K562 (cell line): Measurements from ENCODE around the gene ZNF616. TPM values are rescaled to one million over a fixed set of nuclear protein-coding genes. Genes with fewer than 3 reads are reported as not detected.

ENCODE experiments used
- ATAC-seq: fragments of 200-7000 bp; cut with Tn5 transposase; 3 replicates; pipeline ENCODE4 v1.9.1; 2020; ENCODE audit warnings: moderate library complexity
- BruUV-seq: library from RNA; stranded (reverse); fragments of 400-500 nt; replicated peaks from 2 replicates; lab custom pipeline; 2021; lab: Mats Ljungman, UMichigan
- CTCF ChIA-PET: fragments of 300-600 bp; formaldehyde crosslinking; extraction: SDS; loops from one replicate; lab custom pipeline; 2021; ENCODE audit warnings: low intra/inter-chr PET ratio; lab: Yijun Ruan, JAX
- POLR2A ChIA-PET: fragments of 300-600, 350-650 bp; sonication (Branson Sonifier 250); formaldehyde crosslinking; extraction: SDS; loops from one replicate; lab custom pipeline; 2021; ENCODE audit warnings: antibody characterized with exemption, inconsistent platforms; lab: Yijun Ruan, JAX
- DNase-seq, 4 experiments: peaks; one replicate each; pipeline versions ENCODE4 v3.0.0 to v3.0.0-alpha.2; 2011 to 2018; ENCODE audit warnings: low spot score in 3 of 4, mixed read lengths in 3 of 4; ENCODE audit errors: extremely low read depth in 1 of 4
- FAIRE-seq: peaks from 2 replicates; lab custom pipeline; 2011; peaks lifted over from hg19 to GRCh38; lab: Jason Lieb, UNC
- H2AFZ ChIP-seq: 2 replicates; pipeline ENCODE4 v1.6.0; 2011; ENCODE audit warnings: low read depth, low read length, control low read depth, inconsistent platforms
- H3K27ac ChIP-seq: fragments of 200-600 bp; 3 replicates; pipeline ENCODE4 v1.8.0; 2011; ENCODE audit warnings: low read depth, mild to moderate bottlenecking, control low read depth, inconsistent platforms, low read length, moderate library complexity, mixed read lengths; ENCODE audit errors: extremely low read depth
- H3K27me3 ChIP-seq, 2 experiments: fragments of 300-600 bp in 1 of 2; 2 replicates in 1 of 2; 3 replicates in 1 of 2; pipeline versions ENCODE4 v1.6.0 to v1.8.0; 2011; ENCODE audit warnings: inconsistent platforms in 2 of 2, low read length in 2 of 2, mild to moderate bottlenecking in 1 of 2, mixed read lengths in 1 of 2, moderate library complexity in 1 of 2; ENCODE audit not compliant: control insufficient read depth in 2 of 2, insufficient read depth in 2 of 2
- H3K36me3 ChIP-seq: fragments of 300-600 bp; 3 replicates; pipeline ENCODE4 v1.8.0; 2011; ENCODE audit warnings: mild to moderate bottlenecking, low read length, inconsistent platforms; ENCODE audit not compliant: control insufficient read depth, insufficient read depth
- H3K4me1 ChIP-seq, 2 experiments: fragments of 200-600 bp in 1 of 2; replicated peaks in 1 of 2; 2 replicates in 1 of 2; 3 replicates in 1 of 2; pipeline versions ENCODE4 v1.5.1 to v1.8.0; 2011; ENCODE audit warnings: inconsistent platforms in 2 of 2, low read length in 2 of 2, mild to moderate bottlenecking in 1 of 2, mixed read lengths in 1 of 2, moderate library complexity in 1 of 2; ENCODE audit not compliant: control insufficient read depth in 2 of 2, insufficient read depth in 2 of 2
- H3K4me2 ChIP-seq: 2 replicates; pipeline ENCODE4 v1.6.1; 2011; ENCODE audit warnings: low read length, control low read depth, inconsistent platforms, mixed read lengths; ENCODE audit not compliant: insufficient read depth
- H3K4me3 ChIP-seq: fragments of 200-600 bp; sonication (generic), shearing (Covaris generic); 2 replicates; pipeline ENCODE4 v1.5.1; 2016; ENCODE audit warnings: control low read depth, inconsistent platforms
- H3K79me2 ChIP-seq: fragments of 200-600 bp; 3 replicates; pipeline ENCODE4 v1.8.0; 2011; ENCODE audit warnings: low read length, inconsistent platforms; ENCODE audit not compliant: control insufficient read depth, insufficient read depth
- H3K9ac ChIP-seq, 2 experiments: 2 replicates each; pipeline versions ENCODE4 v1.6.0 to v1.6.1; 2011; ENCODE audit warnings: low read depth in 2 of 2, low read length in 2 of 2, control low read depth in 1 of 2, inconsistent platforms in 1 of 2, mild to moderate bottlenecking in 1 of 2, mixed read lengths in 1 of 2; ENCODE audit not compliant: insufficient read depth in 1 of 2
- H3K9me1 ChIP-seq: one replicate; pipeline ENCODE4 v1.6.0; 2011; ENCODE audit warnings: inconsistent platforms, mild to moderate bottlenecking, low read length, moderate library complexity; ENCODE audit not compliant: control insufficient read depth, insufficient read depth
- H3K9me3 ChIP-seq: replicated peaks from 2 replicates; pipeline ENCODE4 v1.5.1; 2011; ENCODE audit warnings: low read depth, low read length, inconsistent platforms; ENCODE audit not compliant: control insufficient read depth, insufficient read depth
- H4K20me1 ChIP-seq: replicated peaks from 2 replicates; pipeline ENCODE4 v1.6.1; 2011; ENCODE audit warnings: low read length, inconsistent platforms, mixed read lengths; ENCODE audit not compliant: control insufficient read depth, insufficient read depth
- FOXJ3 ChIP-seq: sonication (generic); formaldehyde crosslinking; IDR thresholded peaks from 2 replicates; pipeline ENCODE4 v1.4.0; 2020; ENCODE audit warnings: mild to moderate bottlenecking, missing genetic modification reagents
- FOXK2 ChIP-seq, 2 experiments: fragments of 450-650 bp; IDR thresholded peaks in 1 of 2; conservative IDR thresholded peaks in 1 of 2; 2 replicates each; pipeline ENCODE4 v1.6.1; 2016; ENCODE audit warnings: low read depth in 2 of 2, mild to moderate bottlenecking in 1 of 2
- MECOM ChIP-seq: fragments of 250-450 bp; sonication (Bioruptor Pico); IDR thresholded peaks from 2 replicates; pipeline ENCODE4 v1.8.0; 2022; ENCODE audit warnings: inconsistent platforms
- RBM14 ChIP-seq: fragments of 200-400 bp; formaldehyde crosslinking; IDR thresholded peaks from 2 replicates; pipeline ENCODE4 v1.6.1; 2018; ENCODE audit warnings: low read depth, mild to moderate bottlenecking, low read length, moderate library complexity, borderline replicate concordance; ENCODE audit not compliant: insufficient read depth
- TCF7L2 ChIP-seq: fragments of 150-350 bp; IDR thresholded peaks from 2 replicates; pipeline ENCODE4 v1.6.1; 2016; ENCODE audit warnings: low read depth, mild to moderate bottlenecking, low read length, moderate library complexity
- ZSCAN32 ChIP-seq: fragments of 450-650 bp; formaldehyde crosslinking; IDR thresholded peaks from 2 replicates; pipeline ENCODE4 v1.4.0; 2020; ENCODE audit warnings: mild to moderate bottlenecking, moderate library complexity
- in situ Hi-C: fragments of 300-500 bp; cut with MboI; formaldehyde crosslinking; loops from 4 replicates; pipeline ENCODE4 v1.15.0; 2018; ENCODE audit warnings: inconsistent platforms, mixed read lengths
- intact Hi-C: fragments of 100-400 bp; cut with micrococcal nuclease; formaldehyde crosslinking; loops from 2 replicates; pipeline ENCODE4 v1.14.2; 2022
- polyA plus RNA-seq, 8 experiments: library from polyadenylated mRNA; depleted of rRNA in 4 of 8; stranded (reverse) in 5 of 8; unstranded in 3 of 8; fragments of >200 nt; fragmentation: Nextera tagmentation in 2 of 8; fragmentation: Illumina TruSeq in 1 of 8; extraction: Ambion mirVana in 2 of 8; extraction: Trizol in 1 of 8; gene quantifications; 2 replicates each; pipeline versions ENCODE4 v1.2.1 to v1.2.3, GENCODE V29; 2011 to 2014; ENCODE audit warnings: inconsistent platforms in 1 of 8, missing spikeins in 1 of 8
- total RNA-seq, 7 experiments: library from RNA; depleted of rRNA in 6 of 7; stranded (reverse); fragments of >200 nt in 6 of 7; fragmentation: Illumina TruSeq in 2 of 7; extraction: Trizol in 2 of 7; gene quantifications; 2 replicates each; pipeline versions ENCODE4 v1.2.1 to v1.2.3, GENCODE V29; 2011 to 2021; ENCODE audit warnings: low replicate concordance in 1 of 7
- TF ChIP-seq, protein P1 (sequence below): fragments of 250-450 bp; sonication (Bioruptor Pico); IDR thresholded peaks from 2 replicates; pipeline ENCODE4 v1.9.0; 2021; ENCODE audit warnings: mild to moderate bottlenecking, inconsistent platforms

The ZNF616 gene
- total and polyA plus RNA-seq, 9 of the 15 experiments (the other 6 are each of a cell fraction or from before 2014, with no cell fraction given): 3.4 to 13.0 (median 6.7) TPM

DNA sequence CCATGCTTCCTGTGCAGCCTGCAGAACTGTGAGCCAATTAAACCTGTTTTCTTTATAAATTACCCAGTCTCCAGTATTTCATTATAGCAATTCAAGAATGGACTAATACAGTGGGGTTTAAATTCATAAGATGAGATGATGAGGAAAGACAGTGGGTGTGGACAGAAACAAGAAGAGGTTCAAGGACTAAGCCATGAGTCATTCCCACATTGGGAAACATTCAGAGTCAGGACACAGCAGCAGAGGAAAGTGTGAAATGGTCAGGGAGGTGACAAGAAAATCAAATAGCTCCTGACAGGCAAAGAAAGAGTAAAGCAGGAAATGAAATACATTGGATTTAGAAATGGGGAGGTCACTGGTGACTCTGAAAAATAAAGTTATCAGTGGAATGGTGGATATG is 53.3 kb downstream of the ZNF616 start:
- no peak for ATAC-seq
- BruUV-seq: no TSS peak
- FAIRE-seq: no peak

More for the DNA sequence above, 53.3 kb downstream of the ZNF616 start:
- Histone ChIP-seq H3K27ac (no peak overlapping the region), H3K9me1 (no peaks in the 10 kb centered on the region), H3K4me1 (no peaks in the 10 kb centered on the region), H3K27me3 (no peaks in the 10 kb centered on the region), H3K9ac (no peak overlapping the region), H3K79me2 (peaks cover 15% of the 10 kb centered on the region; the same call in 2 of the 3 replicates), H3K4me2 (no peak overlapping the region), H3K4me3 (no peak overlapping the region), H4K20me1 (no peaks in the 10 kb centered on the region), H2AFZ (no peak overlapping the region), H3K36me3 (peaks cover 67% of the 10 kb centered on the region), H3K9me3 (peaks cover 19% of the 10 kb centered on the region)
- ChIA-PET CTCF (no interaction called here), POLR2A (interaction anchor here (0.6 to 0.7 kb wide), 2 partner anchors 13 to 691 kb away, joined by 3 read pairs; no protein-coding TSS in a partner anchor)
- intact Hi-C loops (no loop called here), in situ Hi-C loops (no loop called here)
- DNase-seq: no peak
- TF ChIP-seq TCF7L2 (no peak), ZSCAN32 (CRISPR knock-in tag) (no peak), RBM14 (no peak), MECOM (CRISPR knock-in tag) (no peak), FOXJ3 (CRISPR knock-in tag) (no peak), FOXK2 (conservative IDR thresholded peaks at IDR 0.05 in 1 of 2, IDR thresholded peaks at IDR 0.05 in 1 of 2; ENCODE audit: low read depth in 2 of 2) (no peak)
- TF ChIP-seq, protein P1, sequence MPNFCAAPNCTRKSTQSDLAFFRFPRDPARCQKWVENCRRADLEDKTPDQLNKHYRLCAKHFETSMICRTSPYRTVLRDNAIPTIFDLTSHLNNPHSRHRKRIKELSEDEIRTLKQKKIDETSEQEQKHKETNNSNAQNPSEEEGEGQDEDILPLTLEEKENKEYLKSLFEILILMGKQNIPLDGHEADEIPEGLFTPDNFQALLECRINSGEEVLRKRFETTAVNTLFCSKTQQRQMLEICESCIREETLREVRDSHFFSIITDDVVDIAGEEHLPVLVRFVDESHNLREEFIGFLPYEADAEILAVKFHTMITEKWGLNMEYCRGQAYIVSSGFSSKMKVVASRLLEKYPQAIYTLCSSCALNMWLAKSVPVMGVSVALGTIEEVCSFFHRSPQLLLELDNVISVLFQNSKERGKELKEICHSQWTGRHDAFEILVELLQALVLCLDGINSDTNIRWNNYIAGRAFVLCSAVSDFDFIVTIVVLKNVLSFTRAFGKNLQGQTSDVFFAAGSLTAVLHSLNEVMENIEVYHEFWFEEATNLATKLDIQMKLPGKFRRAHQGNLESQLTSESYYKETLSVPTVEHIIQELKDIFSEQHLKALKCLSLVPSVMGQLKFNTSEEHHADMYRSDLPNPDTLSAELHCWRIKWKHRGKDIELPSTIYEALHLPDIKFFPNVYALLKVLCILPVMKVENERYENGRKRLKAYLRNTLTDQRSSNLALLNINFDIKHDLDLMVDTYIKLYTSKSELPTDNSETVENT (CRISPR knock-in tag): no peak
